ENCODE data around the gene COL13A1.

The COL13A1 gene

GRCh38 chr10:69890065-69890847 lies 88.5 kb downstream of the COL13A1 start:
- DNase-seq (ENCODE audit: low spot score): no peak

GRCh38 chr10:69891057-69891617 lies 89.4 kb downstream of the COL13A1 start:
- DNase-seq (ENCODE audit: low spot score): no peak

- no peak for DNase-seq (ENCODE audit: low spot score)
Measured at GRCh38 chr10:69892406-69892805, 90.7 kb downstream of the COL13A1 start.

- no peak for DNase-seq (ENCODE audit: low spot score)
Measured at GRCh38 chr10:69892816-69893215, 91.1 kb downstream of the COL13A1 start.

- DNase-seq (ENCODE audit: low spot score): no peak
Measured at GRCh38 chr10:69893271-69893900, 91.7 kb downstream of the COL13A1 start.

GRCh38 chr10:69894156-69894555 lies 92.5 kb downstream of the COL13A1 start:
- no peak for DNase-seq (ENCODE audit: low spot score)

- DNase-seq (ENCODE audit: low spot score): no peak
Measured at GRCh38 chr10:69895759-69896158, 94.1 kb downstream of the COL13A1 start.

GRCh38 chr10:69896606-69897231 lies 95.0 kb downstream of the COL13A1 start:
- DNase-seq (ENCODE audit: low spot score): no peak

GRCh38 chr10:69897432-69897831 lies 95.7 kb downstream of the COL13A1 start:
- DNase-seq (ENCODE audit: low spot score): no peak

- DNase-seq (ENCODE audit: low spot score): no peak
Measured at GRCh38 chr10:69897999-69898398, 96.3 kb downstream of the COL13A1 start.

- DNase-seq (ENCODE audit: low spot score): no peak
Measured at GRCh38 chr10:69898524-69898923, 96.8 kb downstream of the COL13A1 start.

- DNase-seq (ENCODE audit: low spot score): no peak
Measured at GRCh38 chr10:69898941-69899340, 97.2 kb downstream of the COL13A1 start.

GRCh38 chr10:69899727-69900595 lies 98.3 kb downstream of the COL13A1 start:
- DNase-seq (ENCODE audit: low spot score): no peak

GRCh38 chr10:69901022-69901421 lies 99.3 kb downstream of the COL13A1 start:
- no peak for DNase-seq (ENCODE audit: low spot score)

GRCh38 chr10:69901628-69902505 lies 100.2 kb downstream of the COL13A1 start:
- DNase-seq (ENCODE audit: low spot score): peak; percentile 48

- DNase-seq (ENCODE audit: low spot score): no peak
Measured at GRCh38 chr10:69902835-69903535, 101.3 kb downstream of the COL13A1 start.

- DNase-seq (ENCODE audit: low spot score): no peak
Measured at GRCh38 chr10:69904533-69904932, 102.8 kb downstream of the COL13A1 start.

GRCh38 chr10:69906425-69906824 lies 104.7 kb downstream of the COL13A1 start:
- DNase-seq (ENCODE audit: low spot score): no peak

- DNase-seq (ENCODE audit: low spot score): no peak
Measured at GRCh38 chr10:69907517-69907916, 105.8 kb downstream of the COL13A1 start.

- DNase-seq (ENCODE audit: low spot score): no peak
Measured at GRCh38 chr10:69908124-69908523, 106.4 kb downstream of the COL13A1 start.

All from SW480 (cell line).